HCT116 (cell line): ENCODE results near the gene BRAT1. TPM values are rescaled to one million over a fixed set of nuclear protein-coding genes. Genes with fewer than 3 reads are reported as not detected.

ENCODE experiments used
- ATAC-seq: fragments of 200-7000 bp; cut with Tn5 transposase; 2 replicates; pipeline ENCODE4 v1.9.1; 2020; ENCODE audit warnings: mild to moderate bottlenecking, moderate library complexity
- BruUV-seq: library from RNA; stranded (reverse); fragments of 400-500 nt; replicated peaks from 2 replicates; lab custom pipeline; 2021; lab: Mats Ljungman, UMichigan
- CTCF ChIA-PET: fragments of 300-600 bp; sonication (Branson Sonifier 250); formaldehyde crosslinking; loops from one replicate; lab custom pipeline; 2021; ENCODE audit warnings: antibody characterized with exemption; lab: Charles Lee
- POLR2A ChIA-PET: fragments of 300-600, 350-600 bp; sonication (Branson Sonifier 250); formaldehyde crosslinking; loops from one replicate; lab custom pipeline; 2021; ENCODE audit warnings: antibody characterized with exemption; lab: Charles Lee
- RAD21 ChIA-PET, 2 experiments: fragments of 300-600 bp; sonication (Branson Sonifier 250); formaldehyde crosslinking; loops; one replicate each; lab custom pipeline; 2023; ENCODE audit warnings: low total read pairs in 2 of 2; ENCODE audit not compliant: uncharacterized antibody in 2 of 2, unreplicated experiment in 2 of 2, low non-redundant PET in 1 of 2; lab: Charles Lee
- DNase-seq: peaks from one replicate; pipeline ENCODE4 v3.0.0-alpha.2; 2010; ENCODE audit warnings: low read depth, low spot score
- H2AFZ ChIP-seq: fragments of 200-600 bp; shearing (Covaris generic), sonication (generic); 2 replicates; pipeline ENCODE4 v1.6.1; 2017; ENCODE audit warnings: low read depth, mixed run types, mixed read lengths, antibody characterized with exemption, low read length; ENCODE audit not compliant: poor library complexity, severe bottlenecking
- H3K27ac ChIP-seq: 2 replicates; pipeline ENCODE4 v1.5.1; 2012; ENCODE audit warnings: low read depth, low read length
- H3K27me3 ChIP-seq: fragments of 200-600 bp; sonication (generic); 2 replicates; pipeline ENCODE4 v1.6.1; 2016; ENCODE audit warnings: mixed run types, low read length, mixed read lengths; ENCODE audit not compliant: insufficient read depth
- H3K36me3 ChIP-seq, 2 experiments: fragments of 200-500 bp in 1 of 2; fragments of 200-600 bp in 1 of 2; sonication (Bioruptor generic) in 1 of 2; sonication (generic) in 1 of 2; 2 replicates each; pipeline versions ENCODE4 v1.5.1 to v1.6.1; 2014 to 2016; ENCODE audit warnings: low read length in 2 of 2, inconsistent platforms in 1 of 2, mixed read lengths in 1 of 2, mixed run types in 1 of 2; ENCODE audit not compliant: insufficient read depth in 2 of 2, control insufficient read depth in 1 of 2
- H3K4me1 ChIP-seq, 2 experiments: fragments of 200-600 bp in 1 of 2; sonication (generic) in 1 of 2; 2 replicates each; pipeline versions ENCODE4 v1.5.1 to v1.6.1; 2012 to 2017; ENCODE audit warnings: low read length in 2 of 2, inconsistent platforms in 1 of 2, mild to moderate bottlenecking in 1 of 2, mixed read lengths in 1 of 2, mixed run types in 1 of 2, moderate library complexity in 1 of 2; ENCODE audit not compliant: insufficient read depth in 2 of 2, control insufficient read depth in 1 of 2
- H3K4me2 ChIP-seq: fragments of 200-600 bp; sonication (generic); 2 replicates; pipeline ENCODE4 v1.6.1; 2017; ENCODE audit warnings: mixed run types, low read length, mixed read lengths
- H3K4me3 ChIP-seq, 2 experiments: fragments of 200-600 bp in 1 of 2; sonication (generic) in 1 of 2; replicated peaks in 1 of 2; 2 replicates each; pipeline ENCODE4 v1.5.1; 2011 to 2016; ENCODE audit warnings: low read length in 2 of 2, control low read depth in 1 of 2, low read depth in 1 of 2, mild to moderate bottlenecking in 1 of 2, mixed read lengths in 1 of 2, mixed run types in 1 of 2
- H3K79me2 ChIP-seq: fragments of 200-600 bp; sonication (generic); 2 replicates; pipeline ENCODE4 v1.6.1; 2017; ENCODE audit warnings: mild to moderate bottlenecking, mixed run types, low read length, moderate library complexity, mixed read lengths; ENCODE audit not compliant: insufficient read depth
- H3K9ac ChIP-seq: fragments of 200-600 bp; sonication (generic); 2 replicates; pipeline ENCODE4 v1.6.1; 2016; ENCODE audit warnings: low read length, mixed read lengths
- H3K9me2 ChIP-seq: fragments of 200-600 bp; sonication (generic), shearing (Covaris generic); 2 replicates; pipeline ENCODE4 v1.6.1; 2017; ENCODE audit warnings: mixed run types, mild to moderate bottlenecking, moderate library complexity; ENCODE audit not compliant: insufficient read depth
- H3K9me3 ChIP-seq, 2 experiments: fragments of 200-500 bp in 1 of 2; fragments of 200-600 bp in 1 of 2; sonication (Bioruptor generic) in 1 of 2; sonication (generic) in 1 of 2; 2 replicates each; pipeline ENCODE4 v1.6.1; 2014 to 2017; ENCODE audit warnings: low read length in 2 of 2, mixed read lengths in 2 of 2, inconsistent platforms in 1 of 2, low read depth in 1 of 2, mild to moderate bottlenecking in 1 of 2, mixed run types in 1 of 2, moderate library complexity in 1 of 2; ENCODE audit not compliant: control insufficient read depth in 1 of 2, insufficient read depth in 1 of 2
- H4K20me1 ChIP-seq: fragments of 200-600 bp; sonication (generic), shearing (Covaris generic); 2 replicates; pipeline ENCODE4 v1.6.1; 2017; ENCODE audit warnings: mixed run types, mild to moderate bottlenecking, moderate library complexity; ENCODE audit not compliant: insufficient read depth
- CEBPB ChIP-seq: IDR thresholded peaks from 2 replicates; pipeline ENCODE4 v1.6.1; 2012; ENCODE audit warnings: low read depth
- CTCF ChIP-seq, 3 experiments: fragments of 200-600 bp in 1 of 3; sonication (generic) in 1 of 3; IDR thresholded peaks in 2 of 3; conservative IDR thresholded peaks in 1 of 3; 2 replicates each; pipeline ENCODE4 v1.5.1; 2012 to 2017; ENCODE audit warnings: low read depth in 2 of 3, low read length in 2 of 3, antibody characterized with exemption in 1 of 3, borderline replicate concordance in 1 of 3, control low read depth in 1 of 3, mild to moderate bottlenecking in 1 of 3, mixed read lengths in 1 of 3, mixed run types in 1 of 3, moderate library complexity in 1 of 3; ENCODE audit not compliant: insufficient read depth in 1 of 3
- EGR1 ChIP-seq: IDR thresholded peaks from 2 replicates; pipeline ENCODE4 v1.6.1; 2012; ENCODE audit warnings: low read depth
- EZH2 ChIP-seq: fragments of 200-600 bp; sonication (generic); IDR thresholded peaks from 2 replicates; pipeline ENCODE4 v1.6.1; 2017; ENCODE audit warnings: antibody characterized with exemption, mixed run types
- FOSL1 ChIP-seq: IDR thresholded peaks from 2 replicates; pipeline ENCODE4 v1.6.1; 2012; ENCODE audit warnings: low read depth
- JUND ChIP-seq: IDR thresholded peaks from 2 replicates; pipeline ENCODE4 v1.6.1; 2012
- POLR2A ChIP-seq: IDR thresholded peaks from 2 replicates; pipeline ENCODE4 v1.7.0; 2011; ENCODE audit warnings: borderline replicate concordance; ENCODE audit not compliant: insufficient read depth, insufficient read length; ENCODE audit errors: extremely low read depth
- POLR2AphosphoS5 ChIP-seq: IDR thresholded peaks from 2 replicates; pipeline ENCODE4 v1.6.1; 2011; ENCODE audit warnings: mild to moderate bottlenecking, low read depth, low read length, moderate library complexity
- REST ChIP-seq: IDR thresholded peaks from 2 replicates; pipeline ENCODE4 v1.6.1; 2012; ENCODE audit warnings: low read depth
- YY1 ChIP-seq: IDR thresholded peaks from 2 replicates; pipeline ENCODE4 v1.6.1; 2011; ENCODE audit warnings: low read length, low read depth, moderate library complexity, mild to moderate bottlenecking; ENCODE audit not compliant: insufficient replicate concordance; ENCODE audit errors: extremely low read depth
- ZNF274 ChIP-seq: fragments of 200-500 bp; sonication (Bioruptor generic); IDR thresholded peaks from 2 replicates; pipeline ENCODE4 v1.6.1; 2014; ENCODE audit warnings: mild to moderate bottlenecking, low read depth, low read length, inconsistent platforms
- intact Hi-C: fragments of 100-400 bp; cut with micrococcal nuclease; formaldehyde crosslinking; loops from 2 replicates; pipeline ENCODE4 v1.10.0; 2022
- total RNA-seq: library from RNA; stranded (reverse); gene quantifications from one replicate; pipeline ENCODE4 v1.2.1, GENCODE V29; 2021; ENCODE audit not compliant: unreplicated experiment

The BRAT1 gene
- total RNA-seq, 1 experiment from 2014 or later = 47.6 TPM

GRCh38 chr7:2520761-2521290, 34.5 kb downstream of the BRAT1 start:
- ChIA-PET RAD21 (no interaction called here), POLR2A (no interaction called here), CTCF (no interaction called here)
- intact Hi-C loops = loop anchor here (5.0 kb wide), 1 partner anchor 36 kb away; the partner anchor contains the start of genes BRAT1 and IQCE
- Histone ChIP-seq H3K9ac (peak overlapping the region; percentile 63), H3K36me3 (no peaks in the 10 kb centered on the region), H3K4me2 (peak overlapping the region; percentile 90), H3K4me1 (peaks cover 50 to 82% of the 10 kb centered on the region in 2 experiments), H3K9me3 (no peaks in the 10 kb centered on the region), H3K27me3 (no peaks in the 10 kb centered on the region), H3K4me3 (peak overlapping the region; percentile 46 to 67), H2AFZ (no peak overlapping the region), H4K20me1 (no peaks in the 10 kb centered on the region), H3K9me2 (no peaks in the 10 kb centered on the region), H3K79me2 (peaks cover 13% of the 10 kb centered on the region; the same call in 1 of the 2 replicates), H3K27ac (no peak overlapping the region)
- DNase-seq (no peak), ATAC-seq (no peak)
- TF ChIP-seq ZNF274 = no peak
- no peak for TF ChIP-seq YY1
- TF ChIP-seq REST = no peak
- no peak for TF ChIP-seq EGR1
- no peak for TF ChIP-seq CEBPB
- no peak for TF ChIP-seq CTCF (IDR thresholded peaks at IDR 0.05 in 2 of 3, conservative IDR thresholded peaks at IDR 0.05 in 1 of 3; ENCODE audit: borderline replicate concordance in 1 of 3, insufficient read depth in 1 of 3, low read depth in 2 of 3, low read length in 2 of 3)
- no peak for TF ChIP-seq JUND
- no peak for TF ChIP-seq POLR2A
- no peak for TF ChIP-seq EZH2
- no peak for TF ChIP-seq FOSL1
- TF ChIP-seq POLR2AphosphoS5 = no peak
- TSS peak; percentile 71 for BruUV-seq
